Prostate gland (tissue), 2 donors: ENCODE results near the gene ASB13. TPM values are rescaled to one million over a fixed set of nuclear protein-coding genes. Genes with fewer than 3 reads are reported as not detected.

Source experiments
- DNase-seq: peaks from one replicate; pipeline ENCODE4 v3.0.0-alpha.2; 2019; ENCODE audit warnings: low spot score
- H3K27ac ChIP-seq, 2 donors: fragments of 200-600 bp; sonication (generic); 2 replicates each; pipeline ENCODE4 v1.5.1; 2017 to 2019
- H3K27me3 ChIP-seq: fragments of 200-600 bp; sonication (generic); replicated peaks from 2 replicates; pipeline ENCODE4 v1.5.1; 2019; ENCODE audit not compliant: insufficient read depth
- H3K36me3 ChIP-seq, 2 donors: fragments of 200-600 bp; sonication (generic); 1 replicate in 1 of 2; 2 replicates in 1 of 2; pipeline versions ENCODE4 v1.5.1 to v1.8.1; 2017 to 2019
- H3K4me1 ChIP-seq: fragments of 200-600 bp; sonication (generic); replicated peaks from 2 replicates; pipeline ENCODE4 v1.5.1; 2019
- H3K4me3 ChIP-seq, 2 donors: fragments of 200-600 bp; sonication (generic); 2 replicates each; pipeline ENCODE4 v1.5.1; 2017 to 2019
- H3K9me3 ChIP-seq: fragments of 200-600 bp; sonication (generic); 2 replicates; pipeline ENCODE4 v1.5.1; 2017
- CTCF ChIP-seq, 4 experiments: fragments of 200-600 bp in 2 of 4; fragments of 450-650 bp in 2 of 4; sonication (generic) in 2 of 4; IDR thresholded peaks; 1 replicate in 3 of 4; 2 replicates in 1 of 4; pipeline ENCODE4 v1.5.1; 2016 to 2019; ENCODE audit warnings: antibody characterized with exemption in 4 of 4, mild to moderate bottlenecking in 2 of 4, moderate library complexity in 2 of 4
- POLR2A ChIP-seq: fragments of 450-650 bp; IDR thresholded peaks from one replicate; pipeline ENCODE4 v1.6.1; 2016; ENCODE audit warnings: antibody characterized with exemption, mild to moderate bottlenecking
- POLR2AphosphoS5 ChIP-seq: sonication (generic); formaldehyde crosslinking; IDR thresholded peaks from one replicate; pipeline ENCODE4 v1.6.1; 2017; ENCODE audit warnings: antibody characterized with exemption
- WGBS: methylation state at CpG from one replicate; pipeline ENCODE4 v1.1.5; 2018; 5-methylcytosine and 5-hydroxymethylcytosine counted together
- intact Hi-C: fragments of 100-400 bp; cut with DNase I; formaldehyde crosslinking; loops from one replicate; pipeline ENCODE4 v1.14.2; 2022
- total RNA-seq, 2 donors: library from RNA; depleted of rRNA; stranded (reverse); fragments of >200 nt; gene quantifications; one replicate each; pipeline ENCODE4 v1.1.0, GENCODE V29; 2016

The ASB13 gene
- total RNA-seq, 2 donors from 2014 or later: 16.6 to 24.5 TPM

- no peaks in the 10 kb centered on the region for H3K27me3 ChIP-seq
- H3K4me1 ChIP-seq: no peaks in the 10 kb centered on the region
- intact Hi-C loops: no loop called here
- H3K36me3 ChIP-seq: no peaks in the 10 kb centered on the region
- H3K4me3 ChIP-seq: no peak overlapping the region
- 54% methylated on average over 15 of the region's 15 CpGs for WGBS
- no peak for TF ChIP-seq POLR2A
- TF ChIP-seq POLR2AphosphoS5: no peak
- no peak for TF ChIP-seq CTCF (IDR thresholded peaks at IDR 0.05)
- peak overlapping the region; percentile 19 to 33 for H3K27ac ChIP-seq
- no peaks in the 10 kb centered on the region for H3K9me3 ChIP-seq
- DNase-seq: no peak
Measured at GRCh38 chr10:5628451-5629302, 37.7 kb downstream of the ASB13 start.

GRCh38 chr10:5627486-5628044, 38.8 kb downstream of the ASB13 start:
- Histone ChIP-seq H3K27ac (no peak overlapping the region), H3K27me3 (no peaks in the 10 kb centered on the region), H3K36me3 (no peaks in the 10 kb centered on the region), H3K4me3 (no peak overlapping the region), H3K4me1 (no peaks in the 10 kb centered on the region), H3K9me3 (no peaks in the 10 kb centered on the region)
- WGBS: 90% methylated on average over 7 of the region's 7 CpGs
- no peak for DNase-seq
- intact Hi-C loops: no loop called here
- TF ChIP-seq POLR2A: no peak
- no peak for TF ChIP-seq CTCF (IDR thresholded peaks at IDR 0.05)
- no peak for TF ChIP-seq POLR2AphosphoS5

- Histone ChIP-seq H3K27ac (peak overlapping the region in 1 of 2 donors; percentile 27), H3K4me3 (no peak overlapping the region), H3K4me1 (no peaks in the 10 kb centered on the region), H3K36me3 (no peaks in the 10 kb centered on the region), H3K9me3 (no peaks in the 10 kb centered on the region), H3K27me3 (no peaks in the 10 kb centered on the region)
- intact Hi-C loops: no loop called here
- WGBS: 49% methylated on average over 13 of the region's 13 CpGs
- peak; percentile 26 for DNase-seq
- TF ChIP-seq CTCF (IDR thresholded peaks at IDR 0.05) (no peak), POLR2AphosphoS5 (peak; percentile 9), POLR2A (no peak)
Measured at GRCh38 chr10:5625992-5626777, 40.2 kb downstream of the ASB13 start.

- H3K36me3 ChIP-seq: no peaks in the 10 kb centered on the region
- TF ChIP-seq POLR2A: no peak
- TF ChIP-seq CTCF (IDR thresholded peaks at IDR 0.05): no peak
- no peak for TF ChIP-seq POLR2AphosphoS5
Measured at GRCh38 chr10:5624701-5625100, 41.7 kb downstream of the ASB13 start.

More at GRCh38 chr10:5624701-5625100, 41.7 kb downstream of the ASB13 start:
- Histone ChIP-seq H3K4me1 (no peaks in the 10 kb centered on the region), H3K4me3 (no peak overlapping the region), H3K27me3 (no peaks in the 10 kb centered on the region), H3K9me3 (no peaks in the 10 kb centered on the region), H3K27ac (no peak overlapping the region)
- no peak for DNase-seq
- intact Hi-C loops: loop anchor here (5.0 kb wide), 1 partner anchor 97 kb away; no protein-coding TSS in a partner anchor
- 95% methylated on average over 24 of the region's 24 CpGs for WGBS
